Fibroblast of villous mesenchyme (primary cell): Measurements from ENCODE around the gene FOXN3. TPM values are rescaled to one million over a fixed set of nuclear protein-coding genes. Genes with fewer than 3 reads are reported as not detected.

ENCODE experiments used
- DNase-seq: peaks from one replicate; pipeline ENCODE4 v3.0.0-alpha.2; 2010; ENCODE audit warnings: low read depth
- H3K4me3 ChIP-seq: 2 replicates; pipeline ENCODE4 v1.5.1; 2011; ENCODE audit warnings: low read depth, mild to moderate bottlenecking, low read length
- CTCF ChIP-seq: IDR thresholded peaks from 2 replicates; pipeline ENCODE4 v1.5.1; 2012; ENCODE audit warnings: low read depth, mild to moderate bottlenecking, low read length; ENCODE audit not compliant: insufficient read depth
- total RNA-seq: library from RNA; depleted of rRNA; stranded (reverse); fragments of >200 nt; gene quantifications from 2 replicates; pipeline ENCODE4 v1.2.3, GENCODE V29; 2012

FOXN3 gene
- total RNA-seq, 1 donor = 33.2 TPM

- no peak for DNase-seq
- TF ChIP-seq CTCF = no peak
- no peak overlapping the region for H3K4me3 ChIP-seq
These were observed 270.8 kb downstream of the FOXN3 start for GRCh38 chr14:89146274-89146673.

- DNase-seq = no peak
- no peak for TF ChIP-seq CTCF
- no peak overlapping the region for H3K4me3 ChIP-seq
These were observed 272.4 kb downstream of the FOXN3 start for GRCh38 chr14:89144642-89145041.

GRCh38 chr14:89144066-89144465, 273.0 kb downstream of the FOXN3 start:
- DNase-seq = no peak
- no peak overlapping the region for H3K4me3 ChIP-seq
- TF ChIP-seq CTCF = no peak

- H3K4me3 ChIP-seq = no peak overlapping the region
- no peak for TF ChIP-seq CTCF
- no peak for DNase-seq
These were observed 273.4 kb downstream of the FOXN3 start for GRCh38 chr14:89143595-89143994.

GRCh38 chr14:89142366-89142765, 274.7 kb downstream of the FOXN3 start:
- H3K4me3 ChIP-seq = no peak overlapping the region
- TF ChIP-seq CTCF = no peak
- DNase-seq = no peak

- no peak overlapping the region for H3K4me3 ChIP-seq
- TF ChIP-seq CTCF = no peak
- DNase-seq = no peak
These were observed 275.2 kb downstream of the FOXN3 start for GRCh38 chr14:89141862-89142261.

- no peak for TF ChIP-seq CTCF
- H3K4me3 ChIP-seq = no peak overlapping the region
- no peak for DNase-seq
These were observed 276.7 kb downstream of the FOXN3 start for GRCh38 chr14:89140326-89140725.
